Measurements from ENCODE around the gene EP400. TPM values are rescaled to one million over a fixed set of nuclear protein-coding genes. Genes with fewer than 3 reads are reported as not detected.

Gene EP400
- total and polyA plus RNA-seq, 2 of the 13 experiments (the other 11 are each of a cell fraction or from before 2014, with no cell fraction given) = 4.9 to 5.0 TPM

- Histone ChIP-seq H3K4me2 (ENCODE audit: low read depth, low read length) (no peak overlapping the region), H3K4me3 (replicated peaks in 1 of 3; ENCODE audit: insufficient read depth in 1 of 3, low read depth in 2 of 3, low read length in 3 of 3) (no peak overlapping the region), H3K27me3 (ENCODE audit: control insufficient read depth in 1 of 2, insufficient read depth in 2 of 2, low read length in 2 of 2) (no peaks in the 10 kb centered on the region), H2AFZ (ENCODE audit: low read length) (no peak overlapping the region), H3K36me3 (replicated peaks in 1 of 2; ENCODE audit: control insufficient read depth in 1 of 2, insufficient read depth in 2 of 2, low read length in 2 of 2) (peaks cover 15 to 39% of the 10 kb centered on the region in 2 experiments; a peak in 4 of 5 replicates), H3K4me1 (ENCODE audit: insufficient read depth, low read length) (peaks cover 6% of the 10 kb centered on the region; the same call in 1 of the 2 replicates), H3K79me2 (ENCODE audit: insufficient read depth, low read length) (no peaks in the 10 kb centered on the region), H3K27ac (ENCODE audit: extremely low read length, insufficient read depth, low read length) (no peak overlapping the region), H4K20me1 (ENCODE audit: insufficient read depth, low read length) (no peaks in the 10 kb centered on the region), H3K9ac (ENCODE audit: insufficient read depth, low read depth, low read length) (no peak overlapping the region), H3K9me3 (ENCODE audit: low read length) (no peaks in the 10 kb centered on the region)
- ChIA-PET CTCF (ENCODE audit: low intra/inter-chr PET ratio, low total read pairs) (no interaction called here), POLR2A (no interaction called here)
- intact Hi-C loops (cut with micrococcal nuclease; ENCODE audit: unreplicated experiment) = no loop called here
- no peak for DNase-seq (ENCODE audit: low spot score)
- TF ChIP-seq NR2F6 (IDR thresholded peaks at IDR 0.05) (no peak), NR2F6 (CRISPR knock-in tag; IDR thresholded peaks at IDR 0.05) (no peak), CC2D1A (CRISPR knock-in tag; IDR thresholded peaks at IDR 0.05) (no peak), KMT2B (CRISPR knock-in tag; IDR thresholded peaks at IDR 0.05) (no peak), ZNF382 (CRISPR knock-in tag; IDR thresholded peaks at IDR 0.05; ENCODE audit: borderline replicate concordance) (no peak), ZBTB7A (CRISPR knock-in tag; IDR thresholded peaks at IDR 0.05) (no peak), HNRNPK (IDR thresholded peaks at IDR 0.05; ENCODE audit: low read depth, low read length, poor library complexity, severe bottlenecking) (peak; percentile 46), HIVEP1 (CRISPR knock-in tag; IDR thresholded peaks at IDR 0.05) (no peak)
- in situ Hi-C loops (cut with HindIII; ENCODE audit: extremely low pct_ligation_motif_present, low pct_unique_long_range_greater_than_20kb) = no loop called here
- ATAC-seq = no peak
- no TSS peak for BruUV-seq (replicated peaks)
- no peak for FAIRE-seq
- 82% methylated on average over 20 of the region's 31 CpGs for WGBS (ENCODE audit: low lambda C conversion rate)
Measured at GRCh38 chr12:131917139-131917710, 32.5 kb upstream of the EP400 start.

- Histone ChIP-seq H3K79me2 (ENCODE audit: insufficient read depth, low read length) (no peaks in the 10 kb centered on the region), H3K27me3 (ENCODE audit: control insufficient read depth in 1 of 2, insufficient read depth in 2 of 2, low read length in 2 of 2) (no peaks in the 10 kb centered on the region), H3K36me3 (replicated peaks in 1 of 2; ENCODE audit: control insufficient read depth in 1 of 2, insufficient read depth in 2 of 2, low read length in 2 of 2) (peaks cover 15 to 36% of the 10 kb centered on the region in 2 experiments; a peak in 4 of 5 replicates), H3K9me3 (ENCODE audit: low read length) (no peaks in the 10 kb centered on the region), H4K20me1 (ENCODE audit: insufficient read depth, low read length) (no peaks in the 10 kb centered on the region), H3K4me3 (replicated peaks in 1 of 3; ENCODE audit: insufficient read depth in 1 of 3, low read depth in 2 of 3, low read length in 3 of 3) (no peak overlapping the region), H3K4me1 (ENCODE audit: insufficient read depth, low read length) (peaks cover under 1% of the 10 kb centered on the region; the same call in 1 of the 2 replicates), H3K27ac (ENCODE audit: extremely low read length, insufficient read depth, low read length) (no peak overlapping the region), H3K4me2 (ENCODE audit: low read depth, low read length) (no peak overlapping the region), H2AFZ (ENCODE audit: low read length) (no peak overlapping the region), H3K9ac (ENCODE audit: insufficient read depth, low read depth, low read length) (no peak overlapping the region)
- 92% methylated on average over 7 of the region's 18 CpGs for WGBS (ENCODE audit: low lambda C conversion rate)
- BruUV-seq (replicated peaks) = no TSS peak
- ATAC-seq = peak; percentile 7; the same call in 2 of the 3 replicates
- ChIA-PET POLR2A (no interaction called here), CTCF (ENCODE audit: low intra/inter-chr PET ratio, low total read pairs) (no interaction called here)
- no peak for DNase-seq (ENCODE audit: low spot score)
- intact Hi-C loops (cut with micrococcal nuclease; ENCODE audit: unreplicated experiment) (no loop called here), in situ Hi-C loops (cut with HindIII; ENCODE audit: extremely low pct_ligation_motif_present, low pct_unique_long_range_greater_than_20kb) (no loop called here)
- no peak for FAIRE-seq
- TF ChIP-seq GZF1 (CRISPR knock-in tag; IDR thresholded peaks at IDR 0.05) (no peak), SPEN (CRISPR knock-in tag; IDR thresholded peaks at IDR 0.05; ENCODE audit: low read depth) (no peak), SIN3B (IDR thresholded peaks at IDR 0.05; ENCODE audit: low read length) (no peak), ZNF569 (CRISPR knock-in tag; IDR thresholded peaks at IDR 0.05; ENCODE audit: borderline replicate concordance) (no peak), PITX1 (CRISPR knock-in tag; IDR thresholded peaks at IDR 0.05) (no peak), ELF1 (CRISPR knock-in tag; IDR thresholded peaks at IDR 0.05) (no peak), BRD4 (CRISPR knock-in tag; IDR thresholded peaks at IDR 0.05) (no peak), ZNF274 (CRISPR knock-in tag; IDR thresholded peaks at IDR 0.05) (no peak), GMEB2 (CRISPR knock-in tag; IDR thresholded peaks at IDR 0.05; ENCODE audit: low read depth) (no peak)
Measured at GRCh38 chr12:131917711-131918306, 31.9 kb upstream of the EP400 start.
